Activated gamma-delta T cell treated with Interleukin-2 at 50 U/mL for 16 hours (primary cell): ENCODE data around the gene RABGAP1L.

Source experiments
- DNase-seq: peaks from one replicate; pipeline ENCODE4 v3.0.0-alpha.2; 2020

The RABGAP1L gene

GRCh38 chr1:174902531-174903099, 743.3 kb downstream of the RABGAP1L start:
- DNase-seq: no peak

GRCh38 chr1:174911606-174912005, 752.3 kb downstream of the RABGAP1L start:
- no peak for DNase-seq

- DNase-seq: no peak
Observed at GRCh38 chr1:174912264-174912663, 752.9 kb downstream of the RABGAP1L start.

- no peak for DNase-seq
Observed at GRCh38 chr1:174913225-174913903, 754.0 kb downstream of the RABGAP1L start.

DNA sequence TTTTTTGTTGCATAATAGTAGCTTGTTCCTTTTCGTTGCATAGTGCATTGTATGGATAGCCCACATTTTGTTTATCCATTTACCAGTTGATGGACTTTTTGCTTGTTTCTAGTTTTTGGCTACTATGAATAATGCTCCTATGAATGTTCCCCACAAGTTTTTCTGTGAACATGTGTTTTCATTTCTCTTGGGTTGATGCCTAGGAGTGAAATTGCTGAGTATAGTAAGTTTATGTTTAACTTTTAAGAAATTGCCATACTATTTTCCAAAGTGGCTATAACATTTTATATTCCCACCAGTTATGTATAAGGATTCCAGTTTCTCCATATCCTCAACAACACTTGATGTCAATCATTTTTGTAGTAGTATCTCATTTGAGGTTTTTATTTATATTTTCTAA, 755.7 kb downstream of the RABGAP1L start:
- no peak for DNase-seq

- DNase-seq: no peak
Observed at GRCh38 chr1:174916846-174917245, 757.5 kb downstream of the RABGAP1L start.

- no peak for DNase-seq
Observed at GRCh38 chr1:174920093-174920492, 760.8 kb downstream of the RABGAP1L start.

DNA sequence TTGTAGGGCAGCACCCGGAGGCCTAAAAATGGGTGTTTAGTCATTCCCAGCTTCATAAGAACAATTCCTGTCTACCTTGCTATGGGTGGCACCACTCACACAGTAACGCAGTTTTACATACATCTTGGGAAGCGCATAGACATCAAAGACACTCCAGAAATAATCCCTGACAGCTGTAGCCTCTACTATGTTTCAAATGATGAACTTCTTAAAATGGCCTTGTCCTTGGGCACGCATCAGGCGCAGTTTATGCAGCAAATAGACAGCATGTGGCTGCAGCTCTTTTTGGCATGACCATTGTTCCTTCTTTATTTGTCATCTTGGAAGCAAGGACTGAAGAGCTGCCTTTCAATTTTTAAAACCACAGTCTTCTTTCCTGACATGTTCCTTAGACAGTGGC, 762.8 kb downstream of the RABGAP1L start:
- no peak for DNase-seq

GRCh38 chr1:174923820-174924219, 764.5 kb downstream of the RABGAP1L start:
- DNase-seq: no peak

DNA sequence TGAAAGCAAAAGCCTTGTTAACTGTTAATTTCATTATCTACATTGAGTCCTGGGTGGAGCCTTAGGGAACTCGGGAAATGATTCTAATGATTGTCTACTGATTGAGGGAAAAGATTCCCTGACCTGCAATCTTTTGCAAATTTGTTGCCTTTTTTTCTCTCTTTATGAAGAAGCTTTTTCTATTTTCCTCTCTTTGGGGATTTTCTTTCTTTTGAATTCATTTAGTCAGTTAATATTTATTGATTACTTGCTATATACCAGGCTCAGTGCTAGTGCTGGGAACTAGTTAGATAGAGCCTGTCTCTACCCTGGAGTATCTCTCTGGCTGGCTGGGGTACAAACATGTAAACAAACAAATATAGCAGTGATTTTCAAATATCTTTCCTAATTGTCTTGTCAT, 769.2 kb downstream of the RABGAP1L start:
- DNase-seq: no peak

GRCh38 chr1:174931214-174931613, 771.9 kb downstream of the RABGAP1L start:
- no peak for DNase-seq

GRCh38 chr1:174932587-174932986, 773.3 kb downstream of the RABGAP1L start:
- no peak for DNase-seq

DNA sequence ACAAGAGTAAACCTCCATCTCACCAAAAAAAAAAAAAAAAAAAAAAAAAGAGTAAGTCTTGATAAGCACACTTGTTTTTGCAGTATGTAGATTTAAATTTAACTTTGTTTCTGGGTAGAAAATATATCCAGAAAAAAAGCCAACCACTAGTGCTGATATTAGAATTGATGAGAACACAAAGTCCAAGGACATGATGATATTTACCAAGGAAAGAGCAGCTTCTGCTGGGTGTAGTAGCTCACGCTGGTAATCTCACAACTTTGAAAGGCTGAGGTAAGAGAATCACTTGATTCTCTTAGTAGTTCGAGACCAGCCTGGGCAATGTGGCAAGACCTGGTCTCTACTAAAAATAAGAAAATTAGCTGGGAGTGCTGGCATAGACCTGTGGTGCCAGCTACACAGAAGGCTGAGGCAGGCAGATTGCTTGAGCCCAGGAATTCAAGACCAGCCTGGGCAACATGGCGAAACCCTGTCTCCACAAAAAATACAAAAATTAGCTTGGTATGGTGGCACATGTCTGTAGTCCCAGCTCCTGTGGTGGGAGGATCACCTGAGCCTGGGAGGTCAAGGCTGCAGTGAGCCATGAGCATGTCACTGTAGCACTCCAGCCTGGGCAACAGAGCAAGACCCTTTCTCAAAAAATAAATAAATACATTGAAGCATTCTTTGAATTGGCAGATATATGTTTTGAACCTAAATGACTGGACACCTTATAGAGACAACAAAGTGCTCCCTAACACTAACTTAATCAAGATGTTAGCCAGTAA, 776.8 kb downstream of the RABGAP1L start:
- DNase-seq: no peak

- DNase-seq: no peak
Observed at GRCh38 chr1:174938281-174939007, 779.1 kb downstream of the RABGAP1L start.

DNA sequence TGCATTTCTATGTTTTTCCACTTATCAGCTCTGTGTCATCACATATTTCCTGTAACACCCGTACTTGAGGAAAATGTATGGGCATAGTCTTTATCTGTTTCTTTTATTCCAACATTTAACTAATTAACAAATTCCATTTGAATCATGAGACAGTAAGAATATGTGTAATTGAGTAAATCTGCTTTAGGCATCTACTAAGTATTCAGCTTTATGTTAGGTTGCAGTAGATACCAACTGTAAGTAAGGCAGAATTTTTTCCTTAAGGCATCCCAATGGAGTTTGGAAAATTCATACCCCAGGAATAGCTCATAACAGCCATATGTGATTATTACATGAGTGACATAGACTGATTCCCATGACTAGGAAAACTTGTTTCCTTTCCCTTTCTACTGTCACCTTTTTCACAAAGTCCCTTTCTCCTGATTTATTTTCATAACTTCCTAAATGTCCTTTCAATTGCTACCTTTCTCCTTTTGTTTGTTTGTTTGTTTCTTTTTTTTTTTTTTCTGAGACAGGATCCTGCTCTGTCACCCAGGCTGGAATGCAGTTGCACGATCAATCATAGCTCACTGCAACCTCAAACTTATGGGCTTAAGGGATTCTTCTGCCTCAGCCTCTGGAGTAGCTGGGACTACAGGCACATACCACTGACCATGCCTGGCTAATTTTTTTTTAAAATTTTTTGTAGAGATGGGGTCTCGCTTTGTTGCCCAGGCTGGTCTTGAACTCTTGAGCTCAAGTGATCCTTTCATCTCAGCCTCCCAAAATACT, 780.6 kb downstream of the RABGAP1L start:
- no peak for DNase-seq

- no peak for DNase-seq
Observed at GRCh38 chr1:174940646-174941175, 781.4 kb downstream of the RABGAP1L start.

- no peak for DNase-seq
Observed at GRCh38 chr1:174942547-174943255, 783.4 kb downstream of the RABGAP1L start.

DNA sequence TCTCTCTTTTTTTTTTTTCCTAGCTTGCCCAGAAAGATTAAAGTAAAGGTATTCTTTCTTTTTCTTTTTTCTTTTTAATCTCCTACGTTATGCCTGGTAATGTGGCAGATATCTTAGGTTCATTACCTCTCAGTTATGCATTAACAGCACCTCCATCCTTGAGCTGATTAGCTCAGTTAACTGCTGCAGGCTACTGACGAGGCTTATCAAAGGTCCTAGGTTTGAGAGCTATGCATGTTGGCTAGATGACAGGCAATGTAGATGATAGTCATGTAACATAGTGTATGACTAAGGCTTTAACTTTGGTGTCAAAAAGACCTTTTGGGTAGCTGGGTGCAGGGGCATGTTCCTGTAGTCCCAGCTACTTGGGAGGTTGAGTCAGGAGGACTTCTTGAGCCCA, 786.7 kb downstream of the RABGAP1L start:
- DNase-seq: no peak

GRCh38 chr1:174949061-174949460, 789.7 kb downstream of the RABGAP1L start:
- no peak for DNase-seq

GRCh38 chr1:174949645-174950044, 790.3 kb downstream of the RABGAP1L start:
- DNase-seq: no peak

GRCh38 chr1:174953285-174954072, 794.2 kb downstream of the RABGAP1L start:
- no peak for DNase-seq
